Gastroesophageal sphincter (tissue), 3 donors: ENCODE results near the gene JAML.

Experiments used
- CTCF ChIP-seq, 4 experiments: fragments of 200-600 bp in 2 of 4; fragments of 450-650 bp in 2 of 4; sonication (generic) in 1 of 4; IDR thresholded peaks; one replicate each; pipeline ENCODE4 v1.5.1; 2017 to 2019; ENCODE audit warnings: antibody characterized with exemption in 4 of 4, mild to moderate bottlenecking in 2 of 4, moderate library complexity in 2 of 4
- EP300 ChIP-seq: sonication (generic); formaldehyde crosslinking; IDR thresholded peaks from one replicate; pipeline ENCODE4 v1.6.1; 2017; ENCODE audit warnings: antibody characterized with exemption, mild to moderate bottlenecking
- POLR2A ChIP-seq, 2 donors: fragments of 450-650 bp; IDR thresholded peaks; one replicate each; pipeline ENCODE4 v1.6.1; 2017; ENCODE audit warnings: antibody characterized with exemption in 2 of 2, mild to moderate bottlenecking in 2 of 2, moderate library complexity in 1 of 2
- POLR2AphosphoS5 ChIP-seq: sonication (generic); formaldehyde crosslinking; IDR thresholded peaks from one replicate; pipeline ENCODE4 v1.6.1; 2017; ENCODE audit warnings: antibody characterized with exemption

- no peak for TF ChIP-seq CTCF (IDR thresholded peaks at IDR 0.05)
- no peak for TF ChIP-seq POLR2A (IDR thresholded peaks at IDR 0.05)
- no peak for TF ChIP-seq POLR2AphosphoS5
- no peak for TF ChIP-seq EP300
These were observed 5.3 kb upstream of the JAML start for GRCh38 chr11:118230088-118230487.
